ENCODE data around the gene LPCAT2. TPM values are rescaled to one million over a fixed set of nuclear protein-coding genes. Genes with fewer than 3 reads are reported as not detected.
"Not testable (repeated sequence)": the region's sequence is repeated elsewhere in the genome, so short reads cannot be mapped to it uniquely, and the experiment has no call there.

LPCAT2 gene
- total RNA-seq, 4 donors from 2014 or later, result 10.0 to 21.7 (median 16.9) TPM

GRCh38 chr16:55592306-55592705, 83.4 kb downstream of the LPCAT2 start:
- peaks cover 0 to 5% (median 0%) of the 10 kb centered on the region in 4 donors for H3K27me3 ChIP-seq
- H3K4me3 ChIP-seq, result no peak overlapping the region
- H3K4me1 ChIP-seq, result no peaks in the 10 kb centered on the region
- intact Hi-C loops (cut with DNase I), result no loop called here
- H3K9me3 ChIP-seq, result no peaks in the 10 kb centered on the region
- no peak overlapping the region for H3K27ac ChIP-seq
- H3K36me3 ChIP-seq, result no peaks in the 10 kb centered on the region
- DNase-seq, result no peak
- TF ChIP-seq POLR2A (IDR thresholded peaks at IDR 0.05) (no peak), CTCF (IDR thresholded peaks at IDR 0.05) (no peak)

- intact Hi-C loops (cut with DNase I), result no loop called here
- WGBS, 2 donors, result 72 to 75% methylated on average over 4 of the region's 4 CpGs
- TF ChIP-seq CTCF (IDR thresholded peaks at IDR 0.05) (no peak), POLR2A (IDR thresholded peaks at IDR 0.05) (no peak)
Measured at GRCh38 chr16:55597928-55598327, 89.1 kb downstream of the LPCAT2 start.

GRCh38 chr16:55605754-55606336, 97.0 kb downstream of the LPCAT2 start:
- Histone ChIP-seq H3K27me3 (no peaks in the 10 kb centered on the region), H3K36me3 (no peaks in the 10 kb centered on the region), H3K27ac (no peak overlapping the region), H3K4me1 (peaks cover 0 to 5% (median 0%) of the 10 kb centered on the region in 3 donors), H3K9me3 (no peaks in the 10 kb centered on the region), H3K4me3 (no peak overlapping the region)
- WGBS, 2 donors, result 21 to 25% methylated on average over 4 of the region's 4 CpGs
- TF ChIP-seq CTCF (IDR thresholded peaks at IDR 0.05) (no peak), POLR2A (IDR thresholded peaks at IDR 0.05) (no peak)
- no peak for DNase-seq
- intact Hi-C loops (cut with DNase I), result no loop called here

More at GRCh38 chr16:55597928-55598327, 89.1 kb downstream of the LPCAT2 start:
- no peak overlapping the region for H3K27ac ChIP-seq
- DNase-seq, result no peak
- H3K36me3 ChIP-seq, result no peaks in the 10 kb centered on the region
- H3K27me3 ChIP-seq, result no peaks in the 10 kb centered on the region
- no peaks in the 10 kb centered on the region for H3K4me1 ChIP-seq
- H3K9me3 ChIP-seq, result no peaks in the 10 kb centered on the region
- no peak overlapping the region for H3K4me3 ChIP-seq

GRCh38 chr16:55613613-55614335, 104.9 kb downstream of the LPCAT2 start:
- intact Hi-C loops (cut with DNase I), result no loop called here
- Histone ChIP-seq H3K27ac (no peak overlapping the region), H3K9me3 (no peaks in the 10 kb centered on the region), H3K27me3 (peaks cover 0 to 10% (median 0%) of the 10 kb centered on the region in 4 donors), H3K4me1 (no peaks in the 10 kb centered on the region), H3K4me3 (no peak overlapping the region), H3K36me3 (no peaks in the 10 kb centered on the region)
- DNase-seq, result no peak
- 62 to 66% methylated on average over 6 of the region's 6 CpGs for WGBS, 2 donors
- TF ChIP-seq CTCF (IDR thresholded peaks at IDR 0.05) (no peak), POLR2A (IDR thresholded peaks at IDR 0.05) (no peak)

- 64 to 73% methylated on average over 2 to 3 of the region's 3 CpGs for WGBS, 2 donors
- Histone ChIP-seq H3K4me3 (no peak overlapping the region), H3K36me3 (no peaks in the 10 kb centered on the region), H3K4me1 (no peaks in the 10 kb centered on the region), H3K27ac (no peak overlapping the region), H3K27me3 (peaks cover 0 to 10% (median 0%) of the 10 kb centered on the region in 4 donors), H3K9me3 (no peaks in the 10 kb centered on the region)
- no peak for DNase-seq
- TF ChIP-seq POLR2A (IDR thresholded peaks at IDR 0.05), result no peak
- no peak for TF ChIP-seq CTCF (IDR thresholded peaks at IDR 0.05)
- intact Hi-C loops (cut with DNase I), result no loop called here
Measured at GRCh38 chr16:55615071-55615470, 106.2 kb downstream of the LPCAT2 start.

- H3K27ac ChIP-seq; H3K9me3 ChIP-seq; intact Hi-C loops (cut with DNase I); DNase-seq; H3K4me1 ChIP-seq; H3K36me3 ChIP-seq; H3K4me3 ChIP-seq: not testable (repeated sequence)
- WGBS, 2 donors, result 77 to 80% methylated on average over 8 to 9 of the region's 11 CpGs
- peaks cover 0 to 10% (median 0%) of the 10 kb centered on the region in 4 donors for H3K27me3 ChIP-seq
Measured at GRCh38 chr16:55615670-55616069, 106.8 kb downstream of the LPCAT2 start.

All from esophagus squamous epithelium (tissue), 5 donors.